CD1c-positive myeloid dendritic cell (primary cell): ENCODE results near the gene ZNF69.
"Not testable (repeated sequence)": the region's sequence is repeated elsewhere in the genome, so short reads cannot be mapped to it uniquely, and the experiment has no call there.

ENCODE experiments used
- DNase-seq: peaks from one replicate; pipeline ENCODE4 v3.0.0-alpha.2; 2016; ENCODE audit errors: extremely low spot score

Gene ZNF69

DNA sequence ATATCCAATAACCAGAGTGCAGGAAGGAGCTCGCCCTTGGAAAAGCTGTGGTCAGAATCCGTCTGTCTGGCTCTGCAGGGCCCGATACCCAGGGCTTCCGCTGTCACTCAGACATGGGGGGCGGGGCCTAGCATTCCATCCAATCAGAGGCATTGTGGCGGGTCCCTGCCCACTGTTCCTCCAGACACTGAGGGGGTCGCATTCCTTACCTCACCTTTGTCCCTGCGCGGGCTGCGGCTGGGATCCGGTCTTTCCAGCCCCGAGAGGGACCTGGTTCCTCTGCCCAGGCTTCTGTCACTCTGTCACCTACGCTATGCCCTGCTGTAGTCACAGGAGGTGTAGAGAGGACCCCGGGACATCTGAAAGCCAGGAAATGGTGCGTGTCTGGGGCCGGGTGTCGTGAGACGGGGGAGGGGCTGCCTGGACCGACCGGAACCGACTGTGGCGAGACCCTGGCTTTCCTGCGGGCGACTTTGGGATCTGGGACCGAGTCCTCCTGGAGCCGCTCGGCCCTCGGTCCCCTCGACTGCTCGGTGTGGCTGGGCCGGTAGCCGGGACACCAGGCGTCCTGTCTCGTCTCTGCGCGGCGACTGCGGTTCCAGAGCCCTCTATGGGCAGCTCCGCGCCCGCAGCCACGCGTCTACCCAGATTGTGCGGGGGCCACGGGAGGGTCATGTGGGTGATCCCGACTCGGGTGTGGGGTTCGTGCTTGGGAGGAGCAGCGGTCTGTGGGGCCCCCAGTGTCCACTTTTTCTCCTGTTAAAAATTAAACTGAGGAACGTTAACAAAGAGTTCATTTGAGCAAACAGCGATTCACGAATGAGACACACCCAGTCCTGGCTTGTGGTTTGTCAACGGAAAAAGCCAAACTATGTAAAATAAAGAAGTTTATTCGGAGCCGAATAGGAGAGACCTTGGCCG lies at the start of gene ZNF69:
Gene ZNF69, plus strand, starts transcription at position 172 of the 921 bp plus-strand sequence. Its CDS starts 142 bp downstream, at position 314.
- peak; percentile 55 for DNase-seq

DNA sequence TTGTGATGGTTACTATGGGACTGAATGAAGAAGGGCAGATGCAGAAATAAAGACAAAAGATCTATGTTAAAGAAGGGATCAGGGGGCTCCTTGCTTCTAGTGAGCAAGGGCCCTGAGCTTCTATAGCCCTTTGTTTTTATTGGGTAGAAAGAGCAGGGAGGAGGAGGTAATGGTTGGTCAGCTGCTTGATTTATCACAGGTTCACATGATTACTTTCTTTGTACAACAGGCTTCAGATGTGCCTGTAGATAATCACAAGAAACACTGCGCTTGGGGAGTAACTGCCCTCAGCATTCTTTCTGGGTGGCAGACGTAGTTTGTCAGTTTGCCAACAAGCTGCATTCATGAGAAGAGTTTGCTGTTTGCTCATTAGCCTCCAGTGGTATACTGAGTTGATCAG lies 43.9 kb upstream of the ZNF69 start:
- no peak for DNase-seq

GRCh38 chr19:11847615-11848014 lies 40.0 kb upstream of the ZNF69 start:
- DNase-seq: not testable (repeated sequence)

GRCh38 chr19:11848200-11848593 lies 39.4 kb upstream of the ZNF69 start:
- DNase-seq: no peak

GRCh38 chr19:11848594-11849469 lies 38.8 kb upstream of the ZNF69 start, which contains the start of gene ZNF439:
Gene ZNF439 (plus strand): TSS chr19:11848726. CDS start chr19:11848868, 142 bp downstream.
- DNase-seq: peak; percentile 84

DNA sequence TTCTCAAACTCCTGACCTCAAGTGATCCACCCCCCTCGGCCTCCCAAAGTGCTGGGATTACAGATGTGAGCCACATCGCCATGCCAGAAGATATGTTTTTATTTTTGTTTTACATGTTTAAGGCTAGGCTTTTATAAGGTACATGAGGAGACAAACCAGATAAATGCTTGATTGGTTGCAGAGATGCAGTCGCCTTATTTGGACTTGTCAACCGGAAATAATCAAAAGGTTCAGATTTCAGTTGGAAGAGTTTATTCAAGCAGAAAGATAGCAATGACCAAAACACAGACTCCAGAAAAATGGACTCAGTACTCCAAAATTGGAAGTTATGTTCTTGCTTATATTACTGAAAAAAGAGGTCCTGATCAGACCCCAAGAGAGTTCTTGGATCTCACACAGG lies 37.3 kb upstream of the ZNF69 start:
- not testable (repeated sequence) for DNase-seq

GRCh38 chr19:11853358-11853757 lies 34.2 kb upstream of the ZNF69 start:
- no peak for DNase-seq

- DNase-seq: no peak
Observed at GRCh38 chr19:11856596-11857250, 30.9 kb upstream of the ZNF69 start.

DNA sequence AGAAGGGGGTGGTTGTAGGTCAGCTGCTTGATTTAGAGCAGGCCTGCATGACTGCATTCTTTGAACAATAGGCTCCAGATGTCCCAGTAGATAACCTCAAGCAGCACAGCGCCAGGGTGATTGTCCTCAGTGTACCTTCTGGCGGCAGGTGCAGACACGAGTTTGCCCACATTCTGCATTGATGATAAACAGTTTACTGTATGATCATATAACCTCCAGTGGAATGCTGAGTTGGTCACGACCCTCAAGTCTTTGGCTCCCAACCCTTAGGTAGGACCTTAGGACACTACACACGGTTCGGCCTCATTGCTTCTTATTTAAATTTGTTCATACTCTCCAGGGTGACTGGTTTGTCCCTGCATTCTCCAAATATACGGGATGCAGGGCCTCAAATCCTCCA lies 26.9 kb upstream of the ZNF69 start:
- no peak for DNase-seq

GRCh38 chr19:11861301-11861700 lies 26.3 kb upstream of the ZNF69 start:
- no peak for DNase-seq

DNA sequence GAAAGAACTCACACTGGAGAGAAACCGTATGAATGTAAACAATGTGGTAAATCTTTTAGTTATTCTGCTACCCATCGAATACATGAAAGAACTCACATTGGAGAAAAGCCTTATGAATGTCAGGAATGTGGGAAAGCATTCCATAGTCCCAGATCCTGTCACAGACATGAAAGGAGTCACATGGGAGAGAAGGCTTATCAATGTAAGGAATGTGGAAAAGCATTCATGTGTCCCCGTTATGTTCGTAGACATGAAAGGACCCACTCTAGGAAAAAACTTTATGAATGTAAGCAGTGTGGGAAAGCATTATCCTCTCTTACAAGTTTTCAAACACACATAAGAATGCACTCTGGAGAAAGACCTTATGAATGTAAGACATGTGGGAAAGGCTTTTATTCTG lies 19.8 kb upstream of the ZNF69 start:
- DNase-seq: not testable (repeated sequence)

- no peak for DNase-seq
Observed at GRCh38 chr19:11868188-11868587, 19.4 kb upstream of the ZNF69 start.

- DNase-seq: no peak
Observed at GRCh38 chr19:11872624-11873023, 15.0 kb upstream of the ZNF69 start.

GRCh38 chr19:11873762-11874161 lies 13.8 kb upstream of the ZNF69 start:
- no peak for DNase-seq

DNA sequence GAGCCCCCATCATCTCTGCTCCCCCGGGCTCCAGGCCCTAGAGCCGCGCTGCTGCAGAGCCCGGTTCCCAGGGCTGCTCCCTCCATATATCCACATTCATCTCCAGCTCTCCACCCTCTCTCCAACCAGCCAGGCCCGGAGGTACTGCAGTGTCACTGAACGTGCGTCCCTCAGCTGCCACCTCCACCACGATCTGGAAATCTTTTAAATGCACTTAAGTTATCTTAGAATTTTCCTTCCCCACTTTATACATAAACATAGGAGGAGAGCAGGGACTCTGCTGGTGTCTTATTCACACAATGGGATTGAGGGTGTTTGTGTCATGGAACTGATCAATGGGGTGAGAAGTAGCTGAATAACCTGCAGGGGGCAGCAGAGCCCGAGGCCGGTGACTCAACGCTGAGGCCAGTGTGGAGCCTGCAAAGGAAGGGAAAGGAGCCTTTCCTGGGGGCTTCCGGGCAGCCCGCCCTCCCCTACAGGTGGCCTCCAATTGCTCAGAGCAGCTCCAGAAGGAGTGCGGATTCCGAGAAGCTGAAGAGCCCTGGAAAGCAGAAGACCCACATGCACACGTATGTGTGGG lies 7.8 kb upstream of the ZNF69 start:
- peak; percentile 37 for DNase-seq

DNA sequence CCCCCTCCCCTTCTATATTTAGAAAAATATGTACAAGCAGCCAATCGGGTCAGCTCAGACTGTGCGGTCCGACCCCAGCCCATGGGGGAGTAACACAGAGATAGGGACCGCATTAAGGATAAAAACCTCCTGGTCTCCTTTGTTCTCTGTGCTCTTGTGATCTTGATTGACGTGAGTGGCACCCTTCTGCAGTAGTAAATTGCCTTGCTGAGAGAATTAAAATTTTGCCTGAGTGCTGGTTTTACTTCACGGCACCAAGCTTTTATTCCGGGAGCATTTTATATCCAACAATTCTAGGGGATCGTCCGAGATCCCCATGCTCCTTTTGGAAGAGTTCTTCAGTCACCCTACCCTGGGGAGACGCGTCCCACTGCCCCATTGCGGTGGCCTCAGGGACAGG lies 7.0 kb upstream of the ZNF69 start:
- DNase-seq: no peak

DNA sequence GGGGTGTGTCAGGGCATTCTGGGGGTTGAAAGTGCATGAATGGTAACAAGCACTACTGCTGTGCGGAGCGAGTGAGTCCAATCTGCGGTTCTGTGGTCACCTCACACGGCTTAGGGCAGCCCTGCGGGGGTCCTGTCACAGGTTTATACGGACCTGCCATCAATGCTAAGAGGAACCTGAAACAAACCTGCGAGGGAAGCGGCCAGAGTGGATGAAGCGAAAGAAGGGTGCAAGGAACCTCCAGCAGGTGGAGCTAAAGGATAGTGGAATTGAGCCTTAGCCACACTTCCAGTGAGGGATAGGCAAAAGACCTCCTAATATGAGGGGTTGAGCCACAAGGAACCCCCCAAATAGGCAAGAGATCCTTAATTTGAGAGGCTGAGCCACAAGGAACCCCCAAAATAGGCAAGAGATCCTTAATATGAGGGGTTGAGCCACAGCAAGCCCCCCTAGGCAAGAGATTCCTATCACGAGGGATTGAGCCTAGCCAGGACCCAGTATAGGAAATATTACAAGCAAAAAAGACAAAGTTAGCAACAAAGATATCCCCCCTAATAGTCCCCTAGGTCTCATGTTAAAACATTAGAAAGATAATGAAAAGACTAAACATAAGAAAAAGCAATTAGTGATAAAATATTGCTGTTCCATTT lies 6.3 kb upstream of the ZNF69 start:
- DNase-seq: peak; percentile 76

- no peak for DNase-seq
Observed at GRCh38 chr19:11882606-11883005, 5.0 kb upstream of the ZNF69 start.

GRCh38 chr19:11887234-11887610 lies 360 bp upstream of the ZNF69 start:
- no peak for DNase-seq

DNA sequence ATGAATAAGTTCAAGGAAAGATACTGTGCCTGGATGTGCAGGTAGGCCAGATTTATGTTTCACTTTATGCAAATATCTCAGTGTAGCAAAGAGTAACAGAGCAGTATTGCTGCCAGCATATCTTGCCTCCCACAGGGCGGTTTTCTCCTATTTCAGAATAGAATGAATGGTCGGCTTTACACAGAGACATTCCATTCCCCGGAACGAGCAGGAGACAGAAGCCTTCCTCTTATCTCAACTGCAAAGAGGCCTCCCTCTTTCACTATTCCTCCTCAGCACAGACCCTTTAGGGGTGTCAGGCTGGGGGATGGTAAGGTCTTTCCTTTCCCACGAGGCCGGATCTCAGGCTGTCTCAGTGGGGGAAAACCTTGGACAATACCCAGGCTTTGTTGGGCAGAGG lies 2.3 kb downstream of the ZNF69 start:
- not testable (repeated sequence) for DNase-seq

DNA sequence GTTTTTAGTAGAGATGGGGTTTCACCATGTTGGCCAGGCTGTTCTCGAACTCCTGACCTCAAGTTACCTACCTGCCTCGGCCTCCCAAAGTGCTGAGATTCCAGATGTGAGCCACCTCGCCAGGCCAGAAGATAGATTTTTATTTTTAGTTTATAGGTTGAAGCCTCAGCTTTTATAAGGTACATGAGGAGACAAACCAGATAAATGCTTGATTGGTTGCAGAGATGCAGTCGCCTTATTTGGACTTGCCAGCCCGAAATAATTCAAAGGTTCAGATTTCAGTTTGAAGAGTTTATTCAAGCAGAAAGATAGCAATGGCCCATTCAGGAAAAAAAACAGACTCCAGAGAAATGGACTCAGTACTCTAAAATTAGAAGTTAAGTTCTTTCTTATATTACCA lies 3.1 kb downstream of the ZNF69 start:
- no peak for DNase-seq
